ENCODE measurements around the gene AASDHPPT.

The AASDHPPT gene

DNA sequence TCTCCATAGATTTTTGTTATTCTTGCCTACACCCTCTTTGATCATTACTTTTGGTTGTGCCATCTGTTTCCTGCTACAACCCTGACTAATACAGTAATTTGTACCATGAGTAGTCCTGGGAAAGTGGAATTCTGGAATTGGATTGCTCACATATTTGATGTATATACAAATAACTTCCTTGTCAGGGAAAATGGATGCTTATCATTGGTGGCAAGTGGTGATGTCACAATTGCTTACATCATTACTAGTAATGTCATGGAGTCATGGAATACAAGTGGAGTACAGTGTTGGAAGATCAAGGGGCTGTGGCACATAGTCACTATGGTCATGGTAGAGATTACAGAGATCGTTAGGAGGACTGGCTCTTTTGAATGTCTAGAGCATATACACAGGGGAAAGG, 24.4 kb downstream of the AASDHPPT start:
- no peak for TF ChIP-seq ZNF274 (IDR thresholded peaks at IDR 0.05; ENCODE audit: low read depth, low read length)
- H3K4me3 ChIP-seq (ENCODE audit: low read length), result no peak overlapping the region

DNA sequence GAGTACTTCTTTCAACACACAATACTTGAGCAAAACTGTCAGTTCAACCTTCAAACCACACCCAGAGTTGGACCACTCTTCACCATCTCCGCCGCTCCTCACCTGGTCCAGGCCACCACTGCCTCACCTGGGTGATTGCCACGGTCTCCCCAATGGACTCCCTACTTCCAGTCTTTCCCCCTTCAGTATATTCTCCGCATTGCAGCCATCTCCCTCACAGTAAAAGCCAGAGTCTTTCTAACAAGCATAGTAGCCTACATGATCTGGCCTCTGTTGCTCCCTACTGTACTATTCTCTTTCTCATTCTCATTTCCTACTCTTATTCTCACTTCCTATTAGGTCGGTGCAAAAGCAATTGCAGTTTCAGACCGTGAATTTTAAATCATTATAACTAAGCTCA, 28.5 kb downstream of the AASDHPPT start:
- no peak for TF ChIP-seq ZNF274 (IDR thresholded peaks at IDR 0.05; ENCODE audit: low read depth, low read length)
- no peak overlapping the region for H3K4me3 ChIP-seq (ENCODE audit: low read length)

DNA sequence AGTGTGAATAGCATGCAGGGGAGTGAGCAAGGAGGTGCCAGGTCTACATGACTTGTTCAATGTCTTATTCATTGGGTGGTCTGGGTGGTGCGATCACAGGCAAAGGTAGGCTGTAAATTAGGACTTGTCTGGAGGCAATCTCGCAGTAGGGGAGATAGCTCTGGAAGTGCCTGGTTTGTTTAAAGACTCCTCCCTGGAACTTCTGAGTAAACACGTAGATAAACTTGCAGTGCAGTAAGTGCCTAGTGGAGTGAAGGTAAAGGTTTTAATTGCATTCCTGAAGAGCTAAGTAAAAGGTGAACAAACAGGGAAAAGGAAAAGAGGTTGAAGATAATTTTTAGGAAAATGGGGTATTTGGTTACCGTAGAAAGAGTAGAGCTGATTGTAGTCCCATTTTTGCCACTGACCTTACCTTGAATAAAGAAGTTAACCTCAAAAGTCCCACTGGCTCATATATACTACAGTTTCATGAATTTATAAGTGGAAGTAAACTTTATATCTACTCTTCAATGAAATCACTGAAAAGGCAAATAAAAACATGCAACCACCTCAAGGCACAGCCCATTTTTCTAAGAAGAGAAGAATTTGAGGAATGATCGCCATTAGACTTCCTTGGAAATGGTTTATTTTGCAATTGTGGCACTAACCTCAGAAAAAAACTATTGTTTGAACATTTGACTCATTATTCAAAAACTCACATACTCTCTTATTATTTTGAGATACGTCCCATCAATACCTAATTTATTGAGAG, 44.3 kb downstream of the AASDHPPT start:
- H3K4me3 ChIP-seq (ENCODE audit: low read length), result no peak overlapping the region
- no peak for TF ChIP-seq ZNF274 (IDR thresholded peaks at IDR 0.05; ENCODE audit: low read depth, low read length)

DNA sequence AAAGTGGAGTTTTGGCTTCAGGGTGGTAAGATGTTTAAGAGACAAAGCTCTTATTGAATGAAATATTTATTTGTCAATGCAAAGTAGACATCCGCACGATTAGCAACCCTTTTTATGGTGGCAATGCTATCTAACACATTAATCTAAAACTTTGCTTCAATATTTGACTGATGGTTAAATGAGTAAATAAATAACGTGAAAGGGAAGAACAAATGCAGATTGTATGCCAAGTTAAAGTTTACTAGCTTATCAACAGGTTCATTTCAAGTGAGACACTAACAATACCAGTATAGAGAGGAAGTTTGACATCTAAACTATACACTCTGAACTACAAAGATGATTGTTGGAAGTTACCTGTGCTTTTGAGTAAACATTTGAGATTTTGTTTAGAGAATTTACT, 50.1 kb downstream of the AASDHPPT start:
- TF ChIP-seq ZNF274 (IDR thresholded peaks at IDR 0.05; ENCODE audit: low read depth, low read length), result no peak
- H3K4me3 ChIP-seq (ENCODE audit: low read length), result no peak overlapping the region

DNA sequence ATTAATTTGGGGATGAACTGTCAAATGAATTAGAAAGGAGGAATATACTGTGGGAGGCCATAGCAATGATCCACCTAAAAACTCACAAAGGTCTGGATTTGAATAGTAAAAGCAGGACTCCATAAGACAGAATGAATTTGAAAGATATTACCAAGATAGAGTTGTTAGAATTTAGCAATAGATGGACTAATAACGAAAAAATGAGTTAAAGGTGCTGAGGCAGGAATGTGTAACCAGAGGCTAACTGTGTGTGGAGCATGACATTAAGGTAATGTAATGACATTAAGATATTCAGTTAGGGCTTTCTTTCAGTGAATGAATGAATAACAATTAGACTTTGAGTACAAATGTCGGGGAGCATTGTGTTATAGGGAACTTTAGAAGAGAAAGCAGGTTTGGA, 51.3 kb downstream of the AASDHPPT start:
- H3K4me3 ChIP-seq (ENCODE audit: low read length), result no peak overlapping the region
- no peak for TF ChIP-seq ZNF274 (IDR thresholded peaks at IDR 0.05; ENCODE audit: low read depth, low read length)

DNA sequence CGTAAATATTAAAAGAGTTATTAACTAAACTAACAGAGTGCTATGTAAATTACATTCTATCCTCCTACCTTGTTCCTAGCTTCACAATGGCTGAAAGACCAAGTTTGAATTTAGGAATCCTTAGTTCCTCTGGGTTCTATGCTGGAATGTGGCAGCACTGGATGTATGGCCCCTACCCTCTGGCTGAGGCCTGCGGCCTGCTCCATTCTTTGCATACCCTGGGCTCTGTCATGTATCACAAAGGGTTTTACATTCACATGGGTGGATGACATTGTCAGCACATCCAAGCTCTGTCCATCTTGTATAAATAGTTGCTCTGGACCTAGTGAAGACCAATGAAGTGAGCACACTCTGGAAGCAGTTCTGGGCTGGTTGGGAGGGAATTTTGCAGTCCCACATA, 54.5 kb downstream of the AASDHPPT start:
- TF ChIP-seq ZNF274 (IDR thresholded peaks at IDR 0.05; ENCODE audit: low read depth, low read length), result no peak

DNA sequence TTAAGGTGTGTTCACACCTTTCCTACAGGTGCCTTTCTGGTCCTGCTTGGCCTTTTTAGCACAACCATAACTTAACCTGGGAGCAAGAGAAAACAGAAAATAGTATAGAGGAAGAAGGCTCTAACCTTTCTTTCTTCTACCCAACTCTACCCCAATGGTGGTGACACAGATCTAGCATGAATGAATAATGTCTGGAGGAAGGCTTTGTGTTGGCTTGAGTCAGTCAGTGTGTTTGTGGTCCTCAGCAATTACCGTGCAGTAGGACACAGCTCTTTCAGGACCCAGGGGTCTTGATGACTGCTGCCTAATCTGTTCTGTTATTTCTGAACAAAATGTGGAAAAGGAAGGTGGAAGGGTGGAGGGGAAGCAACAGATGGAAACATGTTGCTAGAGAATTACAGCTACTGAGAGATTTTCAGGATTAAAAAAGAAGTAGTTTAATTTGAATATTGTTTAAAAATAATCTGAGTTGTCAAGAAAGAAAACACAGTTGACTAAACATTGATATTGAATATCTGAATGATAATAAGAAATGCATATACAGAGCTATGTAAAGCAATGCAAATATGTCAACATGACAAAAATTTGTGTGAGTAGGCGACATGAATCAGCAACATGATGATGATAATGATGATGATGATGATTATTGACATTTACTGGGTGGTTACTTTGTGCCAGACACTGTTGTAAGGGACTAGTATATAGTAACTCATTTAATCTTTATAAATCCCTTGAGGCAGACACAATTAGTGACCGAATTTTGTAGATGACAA, 55.3 kb downstream of the AASDHPPT start:
- H3K4me3 ChIP-seq (ENCODE audit: low read length), result no peak overlapping the region
- TF ChIP-seq ZNF274 (IDR thresholded peaks at IDR 0.05; ENCODE audit: low read depth, low read length), result no peak

More for the DNA sequence above, 54.5 kb downstream of the AASDHPPT start:
- H3K4me3 ChIP-seq (ENCODE audit: low read length), result no peak overlapping the region

DNA sequence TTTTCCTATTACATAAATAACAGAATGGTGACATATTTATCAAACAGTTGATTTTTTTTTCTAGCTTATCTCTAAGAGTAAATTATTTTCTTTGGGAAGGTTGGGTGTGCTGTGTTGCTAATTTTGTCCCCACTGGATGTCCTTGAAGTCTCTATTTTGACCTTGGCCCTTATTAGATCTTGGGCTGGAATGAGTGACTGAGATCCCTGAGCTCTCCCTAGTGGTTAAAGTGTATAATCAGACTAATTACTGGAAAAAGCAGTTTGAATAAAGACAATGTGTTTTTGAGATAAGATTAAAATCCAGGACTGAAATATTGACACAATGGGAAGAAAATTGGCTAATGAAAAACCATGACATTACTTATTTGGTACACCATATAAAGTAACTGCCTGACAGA, 56.1 kb downstream of the AASDHPPT start:
- no peak overlapping the region for H3K4me3 ChIP-seq (ENCODE audit: low read length)
- no peak for TF ChIP-seq ZNF274 (IDR thresholded peaks at IDR 0.05; ENCODE audit: low read depth, low read length)

DNA sequence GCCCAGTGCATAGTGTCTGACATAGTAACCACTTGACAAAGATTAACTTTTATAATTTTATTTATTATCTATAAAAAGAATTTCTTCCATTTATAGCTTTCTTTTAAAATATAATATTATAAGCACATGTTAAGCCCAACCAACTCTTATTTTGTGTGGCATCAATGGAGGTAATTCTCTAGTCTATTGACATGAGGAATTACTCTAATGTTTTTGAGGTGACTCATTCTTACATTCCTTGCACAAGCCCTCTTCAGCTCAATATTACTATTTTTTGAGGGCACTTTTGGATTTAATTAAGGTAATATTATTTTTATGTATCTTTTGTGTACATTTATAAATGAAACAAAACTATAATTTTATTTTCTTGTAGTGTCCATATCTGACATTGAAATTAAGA, 59.6 kb downstream of the AASDHPPT start:
- no peak for TF ChIP-seq ZNF274 (IDR thresholded peaks at IDR 0.05; ENCODE audit: low read depth, low read length)

DNA sequence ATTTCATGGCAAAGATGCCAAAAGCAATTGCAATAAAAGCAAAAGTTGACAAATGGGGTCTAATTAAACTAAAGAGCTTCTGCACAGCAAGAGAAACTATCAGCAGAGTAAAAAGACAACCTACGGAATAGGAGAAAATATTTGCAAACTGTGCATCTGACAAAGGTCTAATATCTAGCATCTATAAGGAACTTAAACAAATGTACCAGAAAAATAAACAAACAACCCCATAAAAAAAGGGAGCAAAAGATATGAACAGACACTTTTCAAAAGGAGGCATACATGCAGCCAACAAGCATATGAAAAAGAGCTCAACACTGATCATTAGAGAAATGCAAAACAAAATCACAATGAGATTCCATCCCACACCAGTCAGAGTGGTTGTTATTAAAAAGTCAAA, 60.3 kb downstream of the AASDHPPT start:
- no peak overlapping the region for H3K4me3 ChIP-seq (ENCODE audit: low read length)
- no peak for TF ChIP-seq ZNF274 (IDR thresholded peaks at IDR 0.05; ENCODE audit: low read depth, low read length)

More for the DNA sequence above, 59.6 kb downstream of the AASDHPPT start:
- no peak overlapping the region for H3K4me3 ChIP-seq (ENCODE audit: low read length)

Data from GM08714 (cell line).